Epithelial cell of esophagus (primary cell): ENCODE data around the gene CCDC88B.
"Not testable (repeated sequence)": the region's sequence is repeated elsewhere in the genome, so short reads cannot be mapped to it uniquely, and the experiment has no call there.

Experiments
- DNase-seq: peaks from one replicate; pipeline ENCODE4 v3.0.0; 2010; ENCODE audit warnings: low read depth
- H3K4me3 ChIP-seq: 2 replicates; pipeline ENCODE4 v1.5.1; 2011; ENCODE audit warnings: mild to moderate bottlenecking, low read length, control low read depth
- TF ChIP-seq, protein P1 (sequence below): IDR thresholded peaks from 2 replicates; pipeline ENCODE4 v1.5.1; 2011; ENCODE audit warnings: low read depth, mild to moderate bottlenecking, low read length, control low read depth, inconsistent platforms; ENCODE audit not compliant: insufficient read depth; ENCODE audit errors: missing control alignments

Gene CCDC88B

DNA sequence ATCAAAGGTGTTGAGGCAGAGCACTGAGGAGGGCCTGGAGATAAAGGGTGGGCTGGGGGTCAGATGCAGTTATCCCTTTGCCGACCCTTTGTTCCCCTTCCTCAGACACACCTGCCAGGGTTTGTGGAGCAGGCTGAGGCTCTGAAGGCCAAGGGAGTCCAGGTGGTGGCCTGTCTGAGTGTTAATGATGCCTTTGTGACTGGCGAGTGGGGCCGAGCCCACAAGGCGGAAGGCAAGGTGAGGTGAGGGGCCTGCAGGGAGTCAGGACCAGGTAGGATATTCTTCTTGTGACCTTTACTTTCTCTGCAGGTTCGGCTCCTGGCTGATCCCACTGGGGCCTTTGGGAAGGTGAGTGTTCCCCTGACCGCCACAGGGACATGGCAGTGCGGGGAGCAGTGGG is 19.4 kb upstream of the CCDC88B start:
- TF ChIP-seq, protein P1, sequence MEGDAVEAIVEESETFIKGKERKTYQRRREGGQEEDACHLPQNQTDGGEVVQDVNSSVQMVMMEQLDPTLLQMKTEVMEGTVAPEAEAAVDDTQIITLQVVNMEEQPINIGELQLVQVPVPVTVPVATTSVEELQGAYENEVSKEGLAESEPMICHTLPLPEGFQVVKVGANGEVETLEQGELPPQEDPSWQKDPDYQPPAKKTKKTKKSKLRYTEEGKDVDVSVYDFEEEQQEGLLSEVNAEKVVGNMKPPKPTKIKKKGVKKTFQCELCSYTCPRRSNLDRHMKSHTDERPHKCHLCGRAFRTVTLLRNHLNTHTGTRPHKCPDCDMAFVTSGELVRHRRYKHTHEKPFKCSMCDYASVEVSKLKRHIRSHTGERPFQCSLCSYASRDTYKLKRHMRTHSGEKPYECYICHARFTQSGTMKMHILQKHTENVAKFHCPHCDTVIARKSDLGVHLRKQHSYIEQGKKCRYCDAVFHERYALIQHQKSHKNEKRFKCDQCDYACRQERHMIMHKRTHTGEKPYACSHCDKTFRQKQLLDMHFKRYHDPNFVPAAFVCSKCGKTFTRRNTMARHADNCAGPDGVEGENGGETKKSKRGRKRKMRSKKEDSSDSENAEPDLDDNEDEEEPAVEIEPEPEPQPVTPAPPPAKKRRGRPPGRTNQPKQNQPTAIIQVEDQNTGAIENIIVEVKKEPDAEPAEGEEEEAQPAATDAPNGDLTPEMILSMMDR = no peak
- DNase-seq = no peak
- H3K4me3 ChIP-seq = no peak overlapping the region

DNA sequence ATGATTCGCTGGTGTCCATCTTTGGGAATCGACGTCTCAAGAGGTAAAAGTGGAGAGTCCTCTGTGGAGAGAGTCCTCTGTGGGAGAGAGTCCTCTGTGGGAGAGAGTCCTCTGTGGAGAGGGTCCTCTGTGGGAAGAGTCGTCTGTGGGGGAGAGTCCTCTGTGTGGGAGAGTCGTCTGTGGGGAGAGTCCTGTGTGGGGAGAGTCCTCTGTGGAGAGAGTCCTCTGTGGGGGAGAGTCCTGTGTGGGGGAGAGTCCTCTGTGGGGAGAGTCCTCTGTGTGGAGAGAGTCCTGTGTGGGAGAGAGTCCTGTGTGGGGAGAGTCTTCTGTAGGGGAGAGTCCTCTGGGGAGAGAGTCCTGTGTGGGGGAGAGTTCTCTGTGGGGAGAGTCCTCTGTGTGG is 19.0 kb upstream of the CCDC88B start:
- no peak for DNase-seq
- H3K4me3 ChIP-seq = no peak overlapping the region
- TF ChIP-seq, protein P1 = no peak

DNA sequence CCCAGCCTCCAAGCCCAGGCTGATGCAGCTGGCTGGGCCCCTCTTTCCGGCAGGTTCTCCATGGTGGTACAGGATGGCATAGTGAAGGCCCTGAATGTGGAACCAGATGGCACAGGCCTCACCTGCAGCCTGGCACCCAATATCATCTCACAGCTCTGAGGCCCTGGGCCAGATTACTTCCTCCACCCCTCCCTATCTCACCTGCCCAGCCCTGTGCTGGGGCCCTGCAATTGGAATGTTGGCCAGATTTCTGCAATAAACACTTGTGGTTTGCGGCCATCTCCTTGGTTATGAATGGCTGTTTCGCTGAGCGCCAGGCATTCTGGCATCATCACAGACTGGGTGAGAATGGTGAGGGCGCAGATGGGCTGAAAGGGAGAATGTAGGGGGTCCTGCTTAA is 18.5 kb upstream of the CCDC88B start:
- H3K4me3 ChIP-seq = no peak overlapping the region
- TF ChIP-seq, protein P1 = no peak
- peak; percentile 89 for DNase-seq

DNA sequence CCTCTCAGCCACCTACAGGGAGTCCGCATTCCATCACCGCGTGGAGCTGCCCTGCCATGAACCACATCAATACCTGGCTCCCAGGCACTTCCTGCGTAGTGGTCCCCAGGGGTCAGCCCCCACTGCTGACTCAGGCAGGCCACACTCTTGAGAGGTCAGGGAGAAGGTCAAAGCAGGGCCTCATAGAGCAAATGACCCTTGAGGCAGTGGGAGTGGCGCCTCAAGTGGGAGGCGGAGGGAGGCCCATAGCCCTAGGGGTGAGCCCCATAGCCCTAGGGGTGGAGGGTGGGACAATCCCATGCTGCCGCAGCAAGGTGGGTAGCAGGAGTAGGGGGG is 17.1 kb upstream of the CCDC88B start:
- H3K4me3 ChIP-seq = no peak overlapping the region
- TF ChIP-seq, protein P1 = no peak
- DNase-seq = no peak

DNA sequence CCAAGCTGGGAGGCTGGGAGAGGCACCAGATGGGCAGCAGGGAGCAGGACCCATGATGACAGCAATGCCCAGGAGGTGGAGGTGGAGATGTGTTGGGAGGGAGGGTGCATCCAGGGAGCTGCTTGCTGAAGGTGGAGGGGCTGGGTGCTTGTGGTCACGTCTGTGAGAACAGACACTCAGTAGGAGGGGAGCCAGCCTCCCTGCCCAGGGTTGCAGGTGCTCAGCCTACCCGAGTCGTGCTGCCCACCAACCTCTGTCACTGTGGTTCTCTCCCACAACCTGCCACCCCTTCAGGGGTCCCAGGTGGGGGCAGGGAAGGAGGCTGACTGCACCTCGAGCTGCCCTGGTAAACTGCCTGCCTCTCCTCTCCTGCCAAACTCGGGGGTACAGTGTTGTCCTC is 16.6 kb upstream of the CCDC88B start:
- no peak for DNase-seq
- TF ChIP-seq, protein P1 = no peak
- H3K4me3 ChIP-seq = no peak overlapping the region

DNA sequence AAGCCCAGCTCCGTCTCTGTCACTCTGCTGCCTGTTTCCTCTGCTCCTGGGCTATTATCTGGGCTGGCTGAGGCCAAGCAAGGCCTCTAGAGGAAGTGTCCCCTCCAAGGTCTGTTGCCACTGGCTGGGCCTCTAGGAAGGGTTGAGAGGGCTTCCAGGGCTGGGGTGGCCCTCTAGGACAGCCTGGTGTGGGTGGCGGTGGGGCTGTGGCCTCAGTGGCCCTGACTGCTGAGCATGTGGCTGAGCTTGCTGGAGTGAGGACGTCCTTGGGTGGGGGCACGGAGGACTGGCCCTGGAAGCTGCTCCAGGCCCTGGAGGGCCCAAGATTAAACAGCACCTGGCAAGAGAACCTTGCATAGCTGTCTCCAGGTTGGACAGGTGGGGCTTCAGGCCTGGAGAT is 16.0 kb upstream of the CCDC88B start:
- not testable (repeated sequence) for DNase-seq, H3K4me3 ChIP-seq

DNA sequence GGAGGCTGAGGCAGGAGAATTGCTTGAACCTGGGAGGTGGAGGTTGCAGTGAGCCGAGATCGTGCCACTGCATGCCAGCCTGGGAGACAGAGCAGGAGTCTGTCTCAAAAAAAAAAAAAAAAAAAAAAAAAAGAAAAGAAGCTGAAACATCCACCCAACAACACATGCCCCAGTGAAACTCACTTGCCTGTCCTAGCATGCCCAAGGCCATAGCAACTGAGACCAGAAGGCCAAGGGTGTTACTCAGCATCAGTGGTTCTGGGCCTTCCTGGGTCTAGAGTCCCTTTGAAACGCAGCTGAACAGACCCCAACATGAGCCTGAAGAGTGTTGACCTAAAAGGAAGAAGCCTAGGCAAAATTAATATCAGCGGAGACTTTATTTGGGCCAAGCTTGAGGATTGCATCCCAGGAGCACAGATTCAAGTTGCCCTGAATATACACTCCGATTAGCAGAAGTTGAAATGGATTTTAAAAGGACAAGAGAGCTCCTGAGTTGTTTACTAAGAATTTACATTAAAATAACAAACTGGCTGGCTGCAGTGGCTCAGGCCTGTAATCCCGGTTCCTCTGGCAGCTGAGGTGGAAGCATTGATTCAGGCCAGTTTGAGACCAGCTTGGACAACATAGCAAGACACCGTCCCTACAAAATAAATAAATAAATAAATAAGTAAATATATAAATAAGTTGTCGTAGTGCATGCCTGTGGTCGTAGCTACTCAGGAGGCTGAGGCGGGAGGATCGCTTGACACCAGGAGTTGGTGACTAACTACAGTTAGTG is 15.1 kb upstream of the CCDC88B start:
- peak; percentile 95 for DNase-seq
- no peak overlapping the region for H3K4me3 ChIP-seq
- TF ChIP-seq, protein P1 = no peak
